Measurements from ENCODE around the gene RPS10.

The RPS10 gene

DNA sequence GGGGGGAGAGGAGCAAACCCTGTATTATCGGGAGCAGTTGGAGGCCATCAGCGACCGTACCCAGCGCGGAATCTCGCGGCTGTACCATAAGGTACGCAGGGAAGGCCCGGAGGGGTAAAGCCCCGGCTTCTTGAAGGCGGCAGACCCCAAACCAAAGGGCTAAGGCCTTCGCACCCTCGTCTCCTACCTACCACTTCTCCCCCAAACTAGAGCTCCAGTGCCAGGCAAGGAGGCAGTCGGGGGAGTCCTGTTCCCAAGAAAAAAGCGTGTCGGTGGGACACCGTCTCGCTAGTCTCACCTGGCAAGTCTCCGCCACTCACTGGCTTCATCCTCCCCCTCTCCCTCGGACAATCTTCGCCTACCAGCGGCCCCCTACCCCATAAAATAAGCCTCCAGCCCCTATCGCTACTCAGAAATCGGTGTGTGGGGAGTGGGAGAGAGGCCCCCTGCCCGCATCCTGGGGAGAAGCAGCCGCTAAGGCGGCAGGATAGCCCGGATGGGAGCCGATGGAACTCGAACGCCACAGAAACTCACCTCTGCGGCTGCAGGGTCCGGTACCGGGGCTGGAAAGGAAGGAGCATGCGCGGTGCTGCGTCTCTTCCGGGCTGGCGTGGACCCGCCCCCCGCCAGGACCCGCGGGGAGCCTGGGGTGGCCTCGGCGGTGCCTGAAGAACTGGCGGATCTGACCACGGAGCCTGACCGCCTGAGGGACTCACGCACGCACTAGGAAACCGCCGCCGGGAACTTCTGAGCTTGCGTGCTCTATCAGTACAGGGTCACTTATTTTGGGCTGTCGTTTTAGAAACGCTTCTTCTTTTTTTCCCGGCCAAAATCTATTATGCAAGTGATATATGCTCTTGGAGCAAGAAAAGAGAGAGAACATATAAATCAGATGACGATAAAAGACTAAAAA lies at the start of gene RPS10:
Gene RPS10, minus strand, starts transcription at position 572 of the 913 bp plus-strand sequence. CDS start 848 bp downstream, outside the sequence.
- peak within 1 kb of the TSS; percentile 88 for H3K4me3 ChIP-seq (ENCODE audit: control insufficient read depth, low read depth, low read length)
- TF ChIP-seq, protein P1, sequence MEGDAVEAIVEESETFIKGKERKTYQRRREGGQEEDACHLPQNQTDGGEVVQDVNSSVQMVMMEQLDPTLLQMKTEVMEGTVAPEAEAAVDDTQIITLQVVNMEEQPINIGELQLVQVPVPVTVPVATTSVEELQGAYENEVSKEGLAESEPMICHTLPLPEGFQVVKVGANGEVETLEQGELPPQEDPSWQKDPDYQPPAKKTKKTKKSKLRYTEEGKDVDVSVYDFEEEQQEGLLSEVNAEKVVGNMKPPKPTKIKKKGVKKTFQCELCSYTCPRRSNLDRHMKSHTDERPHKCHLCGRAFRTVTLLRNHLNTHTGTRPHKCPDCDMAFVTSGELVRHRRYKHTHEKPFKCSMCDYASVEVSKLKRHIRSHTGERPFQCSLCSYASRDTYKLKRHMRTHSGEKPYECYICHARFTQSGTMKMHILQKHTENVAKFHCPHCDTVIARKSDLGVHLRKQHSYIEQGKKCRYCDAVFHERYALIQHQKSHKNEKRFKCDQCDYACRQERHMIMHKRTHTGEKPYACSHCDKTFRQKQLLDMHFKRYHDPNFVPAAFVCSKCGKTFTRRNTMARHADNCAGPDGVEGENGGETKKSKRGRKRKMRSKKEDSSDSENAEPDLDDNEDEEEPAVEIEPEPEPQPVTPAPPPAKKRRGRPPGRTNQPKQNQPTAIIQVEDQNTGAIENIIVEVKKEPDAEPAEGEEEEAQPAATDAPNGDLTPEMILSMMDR (IDR thresholded peaks at IDR 0.05; ENCODE audit: control insufficient read depth, insufficient read depth, low read depth, low read length, missing control alignments), result no peak
- DNase-seq (ENCODE audit: low read depth), result peak; percentile 63

DNA sequence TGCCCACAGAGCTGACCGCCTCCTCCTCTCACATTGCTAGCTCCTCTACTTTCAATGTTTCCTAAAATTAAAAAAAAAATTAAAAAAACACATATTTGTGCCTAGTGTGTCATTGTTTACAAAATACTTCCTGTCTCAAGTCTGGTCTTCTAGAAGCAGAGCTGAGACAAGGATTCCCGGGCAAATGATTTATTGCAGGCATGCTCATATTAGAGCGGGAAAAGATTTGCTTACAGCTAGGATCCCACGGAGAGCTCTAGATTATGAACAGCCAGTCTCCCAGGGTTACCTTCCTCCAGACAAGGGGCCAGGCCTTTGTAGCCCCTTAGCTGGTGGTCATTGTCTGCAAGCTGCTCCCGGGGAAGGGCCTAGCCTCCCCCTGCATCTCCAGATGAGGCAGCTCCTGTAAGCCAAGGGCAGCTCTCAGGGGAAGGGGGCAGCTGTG lies 49.4 kb upstream of the RPS10 start:
- TF ChIP-seq, protein P1 (IDR thresholded peaks at IDR 0.05; ENCODE audit: control insufficient read depth, insufficient read depth, low read depth, low read length, missing control alignments), result no peak
- DNase-seq (ENCODE audit: low read depth), result no peak
- no peak overlapping the region for H3K4me3 ChIP-seq (ENCODE audit: control insufficient read depth, low read depth, low read length)

DNA sequence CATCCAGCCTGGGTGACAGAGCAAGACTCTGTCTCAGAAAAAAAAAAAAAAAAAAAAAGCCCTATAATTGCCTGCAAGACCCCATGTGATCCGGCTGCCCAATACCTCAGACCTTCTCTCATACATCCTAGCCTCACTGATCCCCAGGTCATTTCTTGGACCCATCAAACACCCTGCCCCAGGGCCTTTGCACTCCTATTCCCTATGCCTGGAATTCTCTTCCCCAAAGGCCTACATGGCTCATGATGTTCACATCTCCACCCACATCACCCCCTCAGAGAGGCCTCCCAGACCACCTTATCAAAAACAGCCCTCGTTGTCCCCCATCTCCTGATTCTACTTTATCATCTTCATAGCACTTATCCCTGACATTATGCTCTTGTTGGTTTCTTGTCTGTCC lies 48.9 kb upstream of the RPS10 start:
- TF ChIP-seq, protein P1 (IDR thresholded peaks at IDR 0.05; ENCODE audit: control insufficient read depth, insufficient read depth, low read depth, low read length, missing control alignments), result no peak
- DNase-seq (ENCODE audit: low read depth), result no peak
- no peak overlapping the region for H3K4me3 ChIP-seq (ENCODE audit: control insufficient read depth, low read depth, low read length)

DNA sequence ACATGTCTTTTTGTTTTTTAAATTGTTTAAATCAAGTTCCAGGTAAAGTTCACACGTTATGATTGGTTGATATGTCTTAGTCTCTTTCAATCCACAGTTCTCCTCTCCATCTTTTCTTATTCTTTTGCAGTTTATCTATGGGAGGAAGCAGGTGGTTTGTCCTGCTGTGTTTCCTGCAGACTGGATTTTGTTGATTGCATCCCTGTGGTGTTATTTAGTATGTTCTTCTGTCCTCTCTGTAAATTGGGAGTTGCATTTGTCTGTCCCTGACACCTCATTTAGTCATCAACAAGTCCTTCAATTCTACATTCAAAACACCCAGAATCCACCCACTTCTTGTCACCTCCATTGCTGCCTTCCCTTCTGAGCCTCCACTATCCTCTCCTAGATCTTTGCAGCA lies 48.1 kb upstream of the RPS10 start:
- no peak for DNase-seq (ENCODE audit: low read depth)
- TF ChIP-seq, protein P1 (IDR thresholded peaks at IDR 0.05; ENCODE audit: control insufficient read depth, insufficient read depth, low read depth, low read length, missing control alignments), result no peak
- no peak overlapping the region for H3K4me3 ChIP-seq (ENCODE audit: control insufficient read depth, low read depth, low read length)

DNA sequence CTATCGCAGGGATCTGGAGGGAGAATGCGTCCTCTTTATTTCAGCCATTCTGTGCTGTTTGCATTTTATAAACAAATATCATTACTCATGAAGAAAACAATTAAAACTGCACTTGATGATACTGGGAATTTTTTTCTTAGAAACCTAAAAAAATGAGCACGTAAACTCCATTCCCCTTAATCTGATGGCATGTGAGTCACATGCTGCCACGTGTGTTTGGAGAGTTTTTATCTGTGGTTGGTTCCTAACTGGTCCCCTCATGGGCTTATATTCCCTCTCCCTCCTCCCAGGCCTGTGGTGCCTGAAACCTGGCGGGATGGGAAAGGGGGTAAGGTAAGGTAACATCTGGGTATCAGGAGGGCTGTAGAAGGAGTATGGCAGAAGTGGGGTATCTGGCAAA lies 46.6 kb upstream of the RPS10 start:
- TF ChIP-seq, protein P1 (IDR thresholded peaks at IDR 0.05; ENCODE audit: control insufficient read depth, insufficient read depth, low read depth, low read length, missing control alignments), result no peak
- no peak for DNase-seq (ENCODE audit: low read depth)
- H3K4me3 ChIP-seq (ENCODE audit: control insufficient read depth, low read depth, low read length), result no peak overlapping the region

DNA sequence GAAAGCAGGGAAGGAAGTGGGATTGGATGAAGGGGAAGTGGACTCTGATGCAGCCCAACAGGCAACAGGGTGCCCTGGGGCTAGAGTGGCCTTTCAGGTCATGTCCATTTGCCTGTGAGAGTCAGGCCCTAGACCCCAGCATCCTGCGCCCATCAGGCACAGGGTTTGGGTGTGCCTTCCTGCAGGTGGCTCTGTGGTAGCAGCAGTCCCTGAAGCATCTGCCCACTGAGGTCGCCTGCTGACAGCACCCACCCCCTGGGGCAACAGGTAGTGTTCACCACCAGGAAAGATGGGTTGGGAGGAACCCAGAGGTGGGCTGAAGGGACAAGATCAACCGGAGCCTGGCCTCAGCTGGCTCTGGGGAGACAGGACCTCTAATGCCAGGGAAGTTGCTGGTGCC lies 43.6 kb upstream of the RPS10 start:
- no peak overlapping the region for H3K4me3 ChIP-seq (ENCODE audit: control insufficient read depth, low read depth, low read length)
- TF ChIP-seq, protein P1 (IDR thresholded peaks at IDR 0.05; ENCODE audit: control insufficient read depth, insufficient read depth, low read depth, low read length, missing control alignments), result no peak
- DNase-seq (ENCODE audit: low read depth), result no peak
